ENCODE data around the gene DPP8. TPM values are rescaled to one million over a fixed set of nuclear protein-coding genes. Genes with fewer than 3 reads are reported as not detected.

DPP8 gene
- 20.7 TPM for polyA plus RNA-seq (2013, experiment 1 of 2)
- polyA plus RNA-seq (2013, experiment 2 of 2) = 21.8 TPM

- Histone ChIP-seq H3K4me2 (ENCODE audit: low read length, poor library complexity, severe bottlenecking) (peak within 1 kb of the TSS; percentile 95), H2BK120ac (ENCODE audit: low read depth, low read length) (peak within 1 kb of the TSS; percentile 61), H3K36me3 (ENCODE audit: control insufficient read depth in 1 of 2, insufficient read depth in 2 of 2, low read depth in 1 of 2, low read length in 2 of 2) (peaks cover 3 to 18% of the 10 kb centered on the region in 2 experiments), H2BK15ac (ENCODE audit: low read depth, poor library complexity, severe bottlenecking) (no peak within 1 kb of the TSS), H3K27ac (ENCODE audit: low read length, poor library complexity, severe bottlenecking) (peak within 1 kb of the TSS; percentile 89), H3K23ac (ENCODE audit: low read length in 2 of 2) (peak within 1 kb of the TSS in 1 of 2 experiments; percentile 96), H2BK5ac (ENCODE audit: low read depth, low read length, poor library complexity, severe bottlenecking) (peak within 1 kb of the TSS; percentile 83), H3K4me3 (ENCODE audit: insufficient read depth in 1 of 2, low read depth in 1 of 2, low read length in 2 of 2) (peak within 1 kb of the TSS; percentile 91 to 99), H2AFZ (ENCODE audit: low read depth, low read length) (peak within 1 kb of the TSS; percentile 96), H3K18ac (ENCODE audit: low read depth in 1 of 2, low read length in 2 of 2) (peak within 1 kb of the TSS; percentile 99), H3K4me1 (ENCODE audit: control insufficient read depth, insufficient read depth, low read depth, low read length) (peaks cover 4% of the 10 kb centered on the region), H2AK5ac (ENCODE audit: low read length, severe bottlenecking) (peak within 1 kb of the TSS; percentile 74), H2BK12ac (ENCODE audit: low read length in 2 of 2) (peak within 1 kb of the TSS in 1 of 2 experiments; percentile 80), H3K14ac (ENCODE audit: low read length in 2 of 2) (peak within 1 kb of the TSS in 1 of 2 experiments; percentile 100), H3K4ac (ENCODE audit: low read depth in 1 of 2, low read length in 2 of 2) (peak within 1 kb of the TSS; percentile 98), H4K8ac (ENCODE audit: low read length) (peak within 1 kb of the TSS; percentile 97), H3K79me1 (replicated peaks; ENCODE audit: low read length, poor library complexity, severe bottlenecking) (peaks cover 5% of the 10 kb centered on the region), H3K27me3 (ENCODE audit: control insufficient read depth in 1 of 2, insufficient read depth in 1 of 2, low read length in 2 of 2) (no peaks in the 10 kb centered on the region), H3K9ac (ENCODE audit: low read length) (peak within 1 kb of the TSS; percentile 95), H4K91ac (ENCODE audit: low read length) (peak within 1 kb of the TSS; percentile 95), H3K9me3 (ENCODE audit: control insufficient read depth, low read length) (no peaks in the 10 kb centered on the region)
- whole genome bisulfite sequencing = under 1% methylated on average over 72 of the region's 75 CpGs
- DNase-seq = peak; percentile 96
Measured at GRCh38 chr15:65516997-65517865, at the start of gene DPP8. TSS of gene DPP8 (minus strand) at chr15:65517689. CDS start at chr15:65512553, 5,136 bp downstream.

GRCh38 chr15:65561934-65562333, 44.4 kb upstream of the DPP8 start:
- no peak for DNase-seq
- no peak overlapping the region for H2BK5ac ChIP-seq (ENCODE audit: low read depth, low read length, poor library complexity, severe bottlenecking)
- no peaks in the 10 kb centered on the region for H3K4me1 ChIP-seq (ENCODE audit: control insufficient read depth, insufficient read depth, low read depth, low read length)
- WGBS = 98% methylated on average over 5 of the region's 6 CpGs
- H2AFZ ChIP-seq (ENCODE audit: low read depth, low read length) = no peak overlapping the region
- no peak overlapping the region for H3K9ac ChIP-seq (ENCODE audit: low read length)
- no peak overlapping the region for H3K27ac ChIP-seq (ENCODE audit: low read length, poor library complexity, severe bottlenecking)
- no peak overlapping the region for H3K4me2 ChIP-seq (ENCODE audit: low read length, poor library complexity, severe bottlenecking)
- no peak overlapping the region for H4K8ac ChIP-seq (ENCODE audit: low read length)
- H3K4ac ChIP-seq (ENCODE audit: low read depth in 1 of 2, low read length in 2 of 2) = no peak overlapping the region
- no peak overlapping the region for H3K23ac ChIP-seq (ENCODE audit: low read length in 2 of 2)
- peaks cover 27% of the 10 kb centered on the region for H3K79me1 ChIP-seq (replicated peaks; ENCODE audit: low read length, poor library complexity, severe bottlenecking)
- no peak overlapping the region for H3K14ac ChIP-seq (ENCODE audit: low read length in 2 of 2)
- peaks cover 35 to 78% of the 10 kb centered on the region in 2 experiments for H3K36me3 ChIP-seq (ENCODE audit: control insufficient read depth in 1 of 2, insufficient read depth in 2 of 2, low read depth in 1 of 2, low read length in 2 of 2)
- H3K27me3 ChIP-seq (ENCODE audit: control insufficient read depth in 1 of 2, insufficient read depth in 1 of 2, low read length in 2 of 2) = no peaks in the 10 kb centered on the region
- no peak overlapping the region for H2BK120ac ChIP-seq (ENCODE audit: low read depth, low read length)
- H3K9me3 ChIP-seq (ENCODE audit: control insufficient read depth, low read length) = no peaks in the 10 kb centered on the region
- H2BK15ac ChIP-seq (ENCODE audit: low read depth, poor library complexity, severe bottlenecking) = no peak overlapping the region
- H3K18ac ChIP-seq (ENCODE audit: low read depth in 1 of 2, low read length in 2 of 2) = no peak overlapping the region
- H2BK12ac ChIP-seq (ENCODE audit: low read length in 2 of 2) = no peak overlapping the region
- no peak overlapping the region for H4K91ac ChIP-seq (ENCODE audit: low read length)
- H2AK5ac ChIP-seq (ENCODE audit: low read length, severe bottlenecking) = no peak overlapping the region
- no peak overlapping the region for H3K4me3 ChIP-seq (ENCODE audit: insufficient read depth in 1 of 2, low read depth in 1 of 2, low read length in 2 of 2)

GRCh38 chr15:65559941-65560340, 42.5 kb upstream of the DPP8 start:
- no peaks in the 10 kb centered on the region for H3K9me3 ChIP-seq (ENCODE audit: control insufficient read depth, low read length)
- H3K9ac ChIP-seq (ENCODE audit: low read length) = no peak overlapping the region
- no peak overlapping the region for H2AK5ac ChIP-seq (ENCODE audit: low read length, severe bottlenecking)
- no peak overlapping the region for H3K23ac ChIP-seq (ENCODE audit: low read length in 2 of 2)
- H3K4ac ChIP-seq (ENCODE audit: low read depth in 1 of 2, low read length in 2 of 2) = no peak overlapping the region
- no peak overlapping the region for H2AFZ ChIP-seq (ENCODE audit: low read depth, low read length)
- H3K36me3 ChIP-seq (ENCODE audit: control insufficient read depth in 1 of 2, insufficient read depth in 2 of 2, low read depth in 1 of 2, low read length in 2 of 2) = peaks cover 26 to 79% of the 10 kb centered on the region in 2 experiments
- H2BK12ac ChIP-seq (ENCODE audit: low read length in 2 of 2) = no peak overlapping the region
- H3K4me3 ChIP-seq (ENCODE audit: insufficient read depth in 1 of 2, low read depth in 1 of 2, low read length in 2 of 2) = no peak overlapping the region
- no peak overlapping the region for H3K27ac ChIP-seq (ENCODE audit: low read length, poor library complexity, severe bottlenecking)
- no peak for DNase-seq
- no peak overlapping the region for H2BK5ac ChIP-seq (ENCODE audit: low read depth, low read length, poor library complexity, severe bottlenecking)
- H2BK15ac ChIP-seq (ENCODE audit: low read depth, poor library complexity, severe bottlenecking) = no peak overlapping the region
- no peaks in the 10 kb centered on the region for H3K27me3 ChIP-seq (ENCODE audit: control insufficient read depth in 1 of 2, insufficient read depth in 1 of 2, low read length in 2 of 2)
- H3K4me1 ChIP-seq (ENCODE audit: control insufficient read depth, insufficient read depth, low read depth, low read length) = no peaks in the 10 kb centered on the region
- H3K14ac ChIP-seq (ENCODE audit: low read length in 2 of 2) = no peak overlapping the region
- no peak overlapping the region for H3K4me2 ChIP-seq (ENCODE audit: low read length, poor library complexity, severe bottlenecking)
- no peak overlapping the region for H2BK120ac ChIP-seq (ENCODE audit: low read depth, low read length)
- H4K91ac ChIP-seq (ENCODE audit: low read length) = no peak overlapping the region
- H3K79me1 ChIP-seq (replicated peaks; ENCODE audit: low read length, poor library complexity, severe bottlenecking) = peaks cover 40% of the 10 kb centered on the region
- no peak overlapping the region for H4K8ac ChIP-seq (ENCODE audit: low read length)
- H3K18ac ChIP-seq (ENCODE audit: low read depth in 1 of 2, low read length in 2 of 2) = no peak overlapping the region

GRCh38 chr15:65558997-65559760, 41.7 kb upstream of the DPP8 start:
- H2BK5ac ChIP-seq (ENCODE audit: low read depth, low read length, poor library complexity, severe bottlenecking) = no peak overlapping the region
- peak overlapping the region; percentile 9 for H3K9ac ChIP-seq (ENCODE audit: low read length)
- H3K36me3 ChIP-seq (ENCODE audit: control insufficient read depth in 1 of 2, insufficient read depth in 2 of 2, low read depth in 1 of 2, low read length in 2 of 2) = peaks cover 19 to 76% of the 10 kb centered on the region in 2 experiments
- no peak overlapping the region for H3K4ac ChIP-seq (ENCODE audit: low read depth in 1 of 2, low read length in 2 of 2)
- H3K79me1 ChIP-seq (replicated peaks; ENCODE audit: low read length, poor library complexity, severe bottlenecking) = peaks cover 38% of the 10 kb centered on the region
- no peaks in the 10 kb centered on the region for H3K27me3 ChIP-seq (ENCODE audit: control insufficient read depth in 1 of 2, insufficient read depth in 1 of 2, low read length in 2 of 2)
- no peak overlapping the region for H3K4me2 ChIP-seq (ENCODE audit: low read length, poor library complexity, severe bottlenecking)
- H2BK15ac ChIP-seq (ENCODE audit: low read depth, poor library complexity, severe bottlenecking) = no peak overlapping the region
- H3K4me3 ChIP-seq (ENCODE audit: insufficient read depth in 1 of 2, low read depth in 1 of 2, low read length in 2 of 2) = peak overlapping the region in 1 of 2 experiments; percentile 39
- H2AFZ ChIP-seq (ENCODE audit: low read depth, low read length) = no peak overlapping the region
- H2BK12ac ChIP-seq (ENCODE audit: low read length in 2 of 2) = no peak overlapping the region
- no peak overlapping the region for H4K8ac ChIP-seq (ENCODE audit: low read length)
- no peak overlapping the region for H4K91ac ChIP-seq (ENCODE audit: low read length)
- no peak overlapping the region for H3K23ac ChIP-seq (ENCODE audit: low read length in 2 of 2)
- peak overlapping the region; percentile 74 for H3K27ac ChIP-seq (ENCODE audit: low read length, poor library complexity, severe bottlenecking)
- no peak overlapping the region for H3K14ac ChIP-seq (ENCODE audit: low read length in 2 of 2)
- H3K18ac ChIP-seq (ENCODE audit: low read depth in 1 of 2, low read length in 2 of 2) = no peak overlapping the region
- no peaks in the 10 kb centered on the region for H3K4me1 ChIP-seq (ENCODE audit: control insufficient read depth, insufficient read depth, low read depth, low read length)
- no peak for DNase-seq
- H3K9me3 ChIP-seq (ENCODE audit: control insufficient read depth, low read length) = no peaks in the 10 kb centered on the region
- H2AK5ac ChIP-seq (ENCODE audit: low read length, severe bottlenecking) = no peak overlapping the region
- 94% methylated on average over 6 of the region's 6 CpGs for WGBS
- H2BK120ac ChIP-seq (ENCODE audit: low read depth, low read length) = no peak overlapping the region

All from mesenchymal stem cell (in vitro differentiated cells and primary cell).